GM06990 (cell line): ENCODE data around the gene NINL.
"Not testable (repeated sequence)": the region's sequence is repeated elsewhere in the genome, so short reads cannot be mapped to it uniquely, and the experiment has no call there.

ENCODE experiments used
- DNase-seq: peaks from one replicate; pipeline ENCODE4 v3.0.0-alpha.2; 2011; ENCODE audit not compliant: insufficient read length; ENCODE audit errors: extremely low read depth
- H3K27me3 ChIP-seq: replicated peaks from 2 replicates; pipeline ENCODE4 v1.6.0; 2011; ENCODE audit warnings: low read length; ENCODE audit not compliant: control insufficient read depth, insufficient read depth
- H3K36me3 ChIP-seq: 2 replicates; pipeline ENCODE4 v1.5.1; 2011; ENCODE audit warnings: low read length; ENCODE audit not compliant: control insufficient read depth, insufficient read depth
- H3K4me3 ChIP-seq: replicated peaks from 2 replicates; pipeline ENCODE4 v1.5.1; 2011; ENCODE audit warnings: low read depth, mild to moderate bottlenecking, control low read depth, low read length
- CTCF ChIP-seq: IDR thresholded peaks from 2 replicates; pipeline ENCODE4 v1.5.1; 2011; ENCODE audit warnings: low read length, control low read depth, mild to moderate bottlenecking, inconsistent platforms; ENCODE audit not compliant: insufficient read depth, poor library complexity, severe bottlenecking

The NINL gene

GRCh38 chr20:25586877-25587276 lies 1.5 kb upstream of the NINL start:
- H3K27me3 ChIP-seq, result no peaks in the 10 kb centered on the region
- H3K36me3 ChIP-seq, result no peaks in the 10 kb centered on the region
- TF ChIP-seq CTCF, result no peak
- no peak for DNase-seq
- no peak overlapping the region for H3K4me3 ChIP-seq

GRCh38 chr20:25583607-25584006 lies 1.7 kb downstream of the NINL start:
- DNase-seq, H3K4me3 ChIP-seq, H3K27me3 ChIP-seq, H3K36me3 ChIP-seq: not testable (repeated sequence)

GRCh38 chr20:25580711-25581110 lies 4.6 kb downstream of the NINL start:
- H3K36me3 ChIP-seq, result no peaks in the 10 kb centered on the region
- no peak for DNase-seq
- TF ChIP-seq CTCF, result no peak
- no peak overlapping the region for H3K4me3 ChIP-seq
- H3K27me3 ChIP-seq, result no peaks in the 10 kb centered on the region

- no peak for TF ChIP-seq CTCF
- no peak for DNase-seq
- Histone ChIP-seq H3K36me3 (no peaks in the 10 kb centered on the region), H3K27me3 (no peaks in the 10 kb centered on the region), H3K4me3 (no peak overlapping the region)
Observed at GRCh38 chr20:25579081-25579770, 6.1 kb downstream of the NINL start.

GRCh38 chr20:25576783-25577530 lies 8.4 kb downstream of the NINL start:
- Histone ChIP-seq H3K27me3 (no peaks in the 10 kb centered on the region), H3K4me3 (no peak overlapping the region), H3K36me3 (no peaks in the 10 kb centered on the region)
- TF ChIP-seq CTCF, result no peak
- DNase-seq, result no peak

- H3K36me3 ChIP-seq, result no peaks in the 10 kb centered on the region
- no peak for DNase-seq
- H3K4me3 ChIP-seq, result no peak overlapping the region
- H3K27me3 ChIP-seq, result no peaks in the 10 kb centered on the region
- no peak for TF ChIP-seq CTCF
Observed at GRCh38 chr20:25574411-25574810, 10.9 kb downstream of the NINL start.
